Ishikawa (cell line): ENCODE results near the gene PID1.

ENCODE experiments used
- CEBPB ChIP-seq: IDR thresholded peaks from 2 replicates; pipeline ENCODE4 v1.6.1; 2012
- CREB1 ChIP-seq: IDR thresholded peaks from 2 replicates; pipeline ENCODE4 v1.6.1; 2012; ENCODE audit warnings: low read depth
- EP300 ChIP-seq: IDR thresholded peaks from 2 replicates; pipeline ENCODE4 v1.6.1; 2012; ENCODE audit warnings: borderline replicate concordance
- FOXM1 ChIP-seq: IDR thresholded peaks from 2 replicates; pipeline ENCODE4 v1.6.1; 2012; ENCODE audit warnings: low read depth, borderline replicate concordance
- NFIC ChIP-seq: IDR thresholded peaks from 2 replicates; pipeline ENCODE4 v1.6.1; 2012
- RAD21 ChIP-seq: IDR thresholded peaks from 2 replicates; pipeline ENCODE4 v1.6.1; 2012; ENCODE audit warnings: low read depth
- TAF1 ChIP-seq: IDR thresholded peaks from 2 replicates; pipeline ENCODE4 v1.6.1; 2012; ENCODE audit warnings: low read depth, mild to moderate bottlenecking
- TCF12 ChIP-seq: IDR thresholded peaks from 2 replicates; pipeline ENCODE4 v1.6.1; 2012; ENCODE audit warnings: low read depth
- YY1 ChIP-seq: IDR thresholded peaks from 2 replicates; pipeline ENCODE4 v1.6.1; 2012; ENCODE audit warnings: low read depth
- TF ChIP-seq, protein P1 (sequence below): IDR thresholded peaks from 2 replicates; pipeline ENCODE4 v1.6.1; 2012
- TF ChIP-seq, protein P2 (sequence below): IDR thresholded peaks from 2 replicates; pipeline ENCODE4 v1.6.1; 2012
- TF ChIP-seq, protein P3 (sequence below): IDR thresholded peaks from 2 replicates; pipeline ENCODE4 v1.6.1; 2012; ENCODE audit warnings: low read depth, mild to moderate bottlenecking

DNA sequence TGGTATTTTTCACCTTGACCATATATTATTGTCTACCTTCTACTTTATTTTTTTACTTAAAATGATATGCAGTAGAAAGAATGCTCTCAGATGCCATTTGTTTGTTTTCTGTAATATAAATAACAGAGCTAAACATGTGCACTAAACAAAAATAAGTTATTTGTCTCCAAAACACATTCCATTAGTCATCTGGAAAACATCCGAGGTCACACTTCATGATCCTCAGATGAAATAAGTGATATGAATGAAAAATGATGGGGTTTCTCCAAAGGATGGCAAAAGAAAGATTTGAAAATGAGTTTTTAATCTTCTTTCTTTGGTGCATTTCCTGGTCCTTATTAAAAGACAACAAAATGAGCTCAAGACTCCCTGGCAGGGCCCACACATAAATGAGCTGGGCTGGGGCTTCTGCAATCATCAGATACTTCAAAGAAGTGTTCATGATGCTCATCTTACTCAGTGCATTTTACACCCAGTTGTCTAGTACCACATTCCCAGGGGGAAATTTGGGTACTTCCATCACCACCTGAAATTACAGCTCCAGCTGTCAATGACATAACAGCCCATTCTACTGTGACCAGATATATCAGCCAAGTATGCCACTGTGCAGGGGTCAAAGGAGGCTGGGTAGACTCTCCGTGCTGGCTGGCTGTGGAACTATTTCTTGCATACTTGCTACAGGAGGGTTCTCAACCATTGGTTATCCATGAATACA is 283.5 kb downstream of the PID1 start:
- TF ChIP-seq CEBPB: no peak
- TF ChIP-seq, protein P1, sequence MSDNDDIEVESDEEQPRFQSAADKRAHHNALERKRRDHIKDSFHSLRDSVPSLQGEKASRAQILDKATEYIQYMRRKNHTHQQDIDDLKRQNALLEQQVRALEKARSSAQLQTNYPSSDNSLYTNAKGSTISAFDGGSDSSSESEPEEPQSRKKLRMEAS: no peak
- TF ChIP-seq, protein P2, sequence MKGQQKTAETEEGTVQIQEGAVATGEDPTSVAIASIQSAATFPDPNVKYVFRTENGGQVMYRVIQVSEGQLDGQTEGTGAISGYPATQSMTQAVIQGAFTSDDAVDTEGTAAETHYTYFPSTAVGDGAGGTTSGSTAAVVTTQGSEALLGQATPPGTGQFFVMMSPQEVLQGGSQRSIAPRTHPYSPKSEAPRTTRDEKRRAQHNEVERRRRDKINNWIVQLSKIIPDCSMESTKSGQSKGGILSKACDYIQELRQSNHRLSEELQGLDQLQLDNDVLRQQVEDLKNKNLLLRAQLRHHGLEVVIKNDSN: no peak
- TF ChIP-seq CREB1: no peak
- TF ChIP-seq TCF12: no peak
- TF ChIP-seq, protein P3, sequence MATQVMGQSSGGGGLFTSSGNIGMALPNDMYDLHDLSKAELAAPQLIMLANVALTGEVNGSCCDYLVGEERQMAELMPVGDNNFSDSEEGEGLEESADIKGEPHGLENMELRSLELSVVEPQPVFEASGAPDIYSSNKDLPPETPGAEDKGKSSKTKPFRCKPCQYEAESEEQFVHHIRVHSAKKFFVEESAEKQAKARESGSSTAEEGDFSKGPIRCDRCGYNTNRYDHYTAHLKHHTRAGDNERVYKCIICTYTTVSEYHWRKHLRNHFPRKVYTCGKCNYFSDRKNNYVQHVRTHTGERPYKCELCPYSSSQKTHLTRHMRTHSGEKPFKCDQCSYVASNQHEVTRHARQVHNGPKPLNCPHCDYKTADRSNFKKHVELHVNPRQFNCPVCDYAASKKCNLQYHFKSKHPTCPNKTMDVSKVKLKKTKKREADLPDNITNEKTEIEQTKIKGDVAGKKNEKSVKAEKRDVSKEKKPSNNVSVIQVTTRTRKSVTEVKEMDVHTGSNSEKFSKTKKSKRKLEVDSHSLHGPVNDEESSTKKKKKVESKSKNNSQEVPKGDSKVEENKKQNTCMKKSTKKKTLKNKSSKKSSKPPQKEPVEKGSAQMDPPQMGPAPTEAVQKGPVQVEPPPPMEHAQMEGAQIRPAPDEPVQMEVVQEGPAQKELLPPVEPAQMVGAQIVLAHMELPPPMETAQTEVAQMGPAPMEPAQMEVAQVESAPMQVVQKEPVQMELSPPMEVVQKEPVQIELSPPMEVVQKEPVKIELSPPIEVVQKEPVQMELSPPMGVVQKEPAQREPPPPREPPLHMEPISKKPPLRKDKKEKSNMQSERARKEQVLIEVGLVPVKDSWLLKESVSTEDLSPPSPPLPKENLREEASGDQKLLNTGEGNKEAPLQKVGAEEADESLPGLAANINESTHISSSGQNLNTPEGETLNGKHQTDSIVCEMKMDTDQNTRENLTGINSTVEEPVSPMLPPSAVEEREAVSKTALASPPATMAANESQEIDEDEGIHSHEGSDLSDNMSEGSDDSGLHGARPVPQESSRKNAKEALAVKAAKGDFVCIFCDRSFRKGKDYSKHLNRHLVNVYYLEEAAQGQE: no peak
- no peak for TF ChIP-seq FOXM1
- TF ChIP-seq RAD21: no peak
- TF ChIP-seq TAF1: no peak
- TF ChIP-seq EP300: no peak
- TF ChIP-seq NFIC: no peak
- no peak for TF ChIP-seq YY1
